Gastroesophageal sphincter (tissue), 3 donors: ENCODE measurements around the gene MBD2.

Experiments
- EP300 ChIP-seq: sonication (generic); formaldehyde crosslinking; IDR thresholded peaks from one replicate; pipeline ENCODE4 v1.6.1; 2017; ENCODE audit warnings: antibody characterized with exemption, mild to moderate bottlenecking
- POLR2A ChIP-seq, 2 donors: fragments of 450-650 bp; IDR thresholded peaks; one replicate each; pipeline ENCODE4 v1.6.1; 2017; ENCODE audit warnings: antibody characterized with exemption in 2 of 2, mild to moderate bottlenecking in 2 of 2, moderate library complexity in 1 of 2
- POLR2AphosphoS5 ChIP-seq: sonication (generic); formaldehyde crosslinking; IDR thresholded peaks from one replicate; pipeline ENCODE4 v1.6.1; 2017; ENCODE audit warnings: antibody characterized with exemption
- TF ChIP-seq, protein P1 (sequence below), 4 experiments: fragments of 200-600 bp in 2 of 4; fragments of 450-650 bp in 2 of 4; sonication (generic) in 1 of 4; IDR thresholded peaks; one replicate each; pipeline ENCODE4 v1.5.1; 2017 to 2019; ENCODE audit warnings: antibody characterized with exemption in 4 of 4, mild to moderate bottlenecking in 2 of 4, moderate library complexity in 2 of 4

DNA sequence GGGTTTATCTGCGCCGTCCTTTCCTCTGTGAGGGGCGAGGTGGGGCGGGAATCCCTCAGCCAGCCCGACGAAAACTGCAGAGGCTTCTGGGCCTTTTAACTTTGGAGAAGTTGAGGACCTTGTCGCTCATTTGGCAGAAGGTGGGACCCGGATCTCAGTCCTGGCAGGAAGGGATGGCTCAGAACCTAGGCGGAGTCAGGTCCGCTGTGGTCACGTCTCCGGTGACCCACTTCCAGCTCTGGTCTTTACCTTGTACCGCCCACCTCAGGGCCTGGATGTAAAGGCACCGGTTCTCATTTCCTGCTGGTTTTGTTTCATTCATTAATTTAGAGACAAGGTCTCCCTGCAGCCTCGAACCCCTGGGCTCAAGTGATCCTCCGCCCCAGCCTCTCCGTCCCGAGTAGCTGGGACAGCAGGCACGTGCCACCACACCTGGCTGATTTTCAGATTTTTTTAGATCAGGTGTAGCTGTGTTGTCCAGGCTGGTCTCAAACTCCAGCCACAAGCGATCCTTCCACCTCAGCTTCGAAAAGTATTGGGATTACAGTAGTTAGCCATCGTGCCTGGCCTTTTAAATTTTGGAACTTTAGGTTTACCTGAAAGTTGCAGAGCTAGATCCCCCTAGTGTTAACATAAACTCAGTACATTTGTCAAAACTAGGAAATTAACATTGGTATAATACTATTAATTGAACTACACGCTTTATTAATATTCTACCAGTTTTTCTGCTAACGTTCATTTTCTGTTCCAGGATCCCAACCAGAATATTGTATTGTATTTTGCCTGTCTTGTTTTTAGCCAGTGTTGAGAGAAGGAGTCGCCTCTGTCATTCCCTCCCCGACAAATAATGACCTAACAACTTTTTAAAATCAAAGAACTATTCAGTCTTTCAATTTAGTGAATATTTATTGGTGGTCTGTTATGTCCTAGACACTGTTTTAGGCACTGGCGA lies 45.7 kb upstream of the MBD2 start:
- TF ChIP-seq, protein P1, sequence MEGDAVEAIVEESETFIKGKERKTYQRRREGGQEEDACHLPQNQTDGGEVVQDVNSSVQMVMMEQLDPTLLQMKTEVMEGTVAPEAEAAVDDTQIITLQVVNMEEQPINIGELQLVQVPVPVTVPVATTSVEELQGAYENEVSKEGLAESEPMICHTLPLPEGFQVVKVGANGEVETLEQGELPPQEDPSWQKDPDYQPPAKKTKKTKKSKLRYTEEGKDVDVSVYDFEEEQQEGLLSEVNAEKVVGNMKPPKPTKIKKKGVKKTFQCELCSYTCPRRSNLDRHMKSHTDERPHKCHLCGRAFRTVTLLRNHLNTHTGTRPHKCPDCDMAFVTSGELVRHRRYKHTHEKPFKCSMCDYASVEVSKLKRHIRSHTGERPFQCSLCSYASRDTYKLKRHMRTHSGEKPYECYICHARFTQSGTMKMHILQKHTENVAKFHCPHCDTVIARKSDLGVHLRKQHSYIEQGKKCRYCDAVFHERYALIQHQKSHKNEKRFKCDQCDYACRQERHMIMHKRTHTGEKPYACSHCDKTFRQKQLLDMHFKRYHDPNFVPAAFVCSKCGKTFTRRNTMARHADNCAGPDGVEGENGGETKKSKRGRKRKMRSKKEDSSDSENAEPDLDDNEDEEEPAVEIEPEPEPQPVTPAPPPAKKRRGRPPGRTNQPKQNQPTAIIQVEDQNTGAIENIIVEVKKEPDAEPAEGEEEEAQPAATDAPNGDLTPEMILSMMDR (IDR thresholded peaks at IDR 0.05): peak; percentile 19 to 47 (median 34)
- TF ChIP-seq POLR2A (IDR thresholded peaks at IDR 0.05): no peak
- no peak for TF ChIP-seq POLR2AphosphoS5
- no peak for TF ChIP-seq EP300
